ENCODE results near the gene NUDCD3. TPM values are rescaled to one million over a fixed set of nuclear protein-coding genes. Genes with fewer than 3 reads are reported as not detected.
"Not testable (repeated sequence)": the region's sequence is repeated elsewhere in the genome, so short reads cannot be mapped to it uniquely, and the experiment has no call there.

NUDCD3 gene
- total RNA-seq, 1 experiment from 2014 or later: 71.9 TPM

- Histone ChIP-seq H3K9me3 (ENCODE audit: control insufficient read depth, low read depth, low read length) (no peaks in the 10 kb centered on the region), H2AK5ac (ENCODE audit: insufficient read length, low read length) (no peak overlapping the region), H3T11ph (ENCODE audit: low read length) (no peak overlapping the region), H3K79me2 (ENCODE audit: insufficient read depth, low read length) (no peaks in the 10 kb centered on the region), H2AFZ (ENCODE audit: low read length) (no peak overlapping the region), H3K4ac (ENCODE audit: low read depth, low read length) (no peak overlapping the region), H3K14ac (ENCODE audit: insufficient read depth, low read length) (no peak overlapping the region), H3K27ac (ENCODE audit: insufficient read length, low read depth, low read length) (no peak overlapping the region), H4K91ac (ENCODE audit: insufficient read length, low read depth, low read length) (no peak overlapping the region), H4K20me1 (ENCODE audit: control insufficient read depth, insufficient read depth, insufficient read length) (no peaks in the 10 kb centered on the region), H2BK120ac (ENCODE audit: low read depth, low read length, poor library complexity, severe bottlenecking) (no peak overlapping the region), H2BK20ac (ENCODE audit: low read depth, low read length, poor library complexity, severe bottlenecking) (no peak overlapping the region), H3K9ac (ENCODE audit: extremely low read depth, insufficient read length, low read length) (no peak overlapping the region), H3K23me2 (ENCODE audit: insufficient read length, low read depth, low read length, poor library complexity, severe bottlenecking) (no peaks in the 10 kb centered on the region), H2BK15ac (ENCODE audit: low read depth, low read length) (no peak overlapping the region), H4K5ac (ENCODE audit: insufficient read length, low read depth, low read length) (no peak overlapping the region), H3K56ac (ENCODE audit: insufficient read length, low read depth, low read length) (no peak overlapping the region), H2BK12ac (ENCODE audit: insufficient read length, low read depth, low read length) (no peak overlapping the region), H3K18ac (ENCODE audit: insufficient read length, low read depth, low read length) (no peak overlapping the region), H3K27me3 (ENCODE audit: insufficient read depth, low read length) (no peaks in the 10 kb centered on the region), H2BK5ac (ENCODE audit: insufficient read length, low read length) (no peak overlapping the region), H3K4me1 (ENCODE audit: insufficient read depth, low read length) (no peaks in the 10 kb centered on the region), H3K4me2 (ENCODE audit: insufficient read depth, insufficient read length, low read length) (no peak overlapping the region), H3K79me1 (ENCODE audit: insufficient read depth, low read depth, low read length, poor library complexity, severe bottlenecking) (no peaks in the 10 kb centered on the region), H3K23ac (ENCODE audit: insufficient read length, low read depth, low read length) (no peak overlapping the region), H4K8ac (replicated peaks; ENCODE audit: insufficient read length, low read depth, low read length) (no peak overlapping the region)
- Mint-ChIP-seq H3K9me3 (peaks cover 16 to 19% of the 10 kb centered on the region in 2 experiments), H3K4me3 (no peak overlapping the region), H3K4me1 (no peaks in the 10 kb centered on the region), H3K36me3 (ENCODE audit: insufficient read depth in 1 of 3, low read depth in 3 of 3) (peaks cover 0 to 5% (median 3%) of the 10 kb centered on the region in 3 experiments; a peak in 3 of 7 replicates), H3K27me3 (ENCODE audit: low read depth) (peaks cover 14% of the 10 kb centered on the region), H3K27ac (no peak overlapping the region)
- no peak for DNase-seq
- no CpG with 5 or more reads among the region's 2 CpGs for WGBS (ENCODE audit: extremely low coverage, insufficient read length, low lambda C conversion rate)
- TF ChIP-seq, protein P1, sequence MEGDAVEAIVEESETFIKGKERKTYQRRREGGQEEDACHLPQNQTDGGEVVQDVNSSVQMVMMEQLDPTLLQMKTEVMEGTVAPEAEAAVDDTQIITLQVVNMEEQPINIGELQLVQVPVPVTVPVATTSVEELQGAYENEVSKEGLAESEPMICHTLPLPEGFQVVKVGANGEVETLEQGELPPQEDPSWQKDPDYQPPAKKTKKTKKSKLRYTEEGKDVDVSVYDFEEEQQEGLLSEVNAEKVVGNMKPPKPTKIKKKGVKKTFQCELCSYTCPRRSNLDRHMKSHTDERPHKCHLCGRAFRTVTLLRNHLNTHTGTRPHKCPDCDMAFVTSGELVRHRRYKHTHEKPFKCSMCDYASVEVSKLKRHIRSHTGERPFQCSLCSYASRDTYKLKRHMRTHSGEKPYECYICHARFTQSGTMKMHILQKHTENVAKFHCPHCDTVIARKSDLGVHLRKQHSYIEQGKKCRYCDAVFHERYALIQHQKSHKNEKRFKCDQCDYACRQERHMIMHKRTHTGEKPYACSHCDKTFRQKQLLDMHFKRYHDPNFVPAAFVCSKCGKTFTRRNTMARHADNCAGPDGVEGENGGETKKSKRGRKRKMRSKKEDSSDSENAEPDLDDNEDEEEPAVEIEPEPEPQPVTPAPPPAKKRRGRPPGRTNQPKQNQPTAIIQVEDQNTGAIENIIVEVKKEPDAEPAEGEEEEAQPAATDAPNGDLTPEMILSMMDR (conservative IDR thresholded peaks at IDR 0.05): no peak
Measured at GRCh38 chr7:44508328-44509030, 18.0 kb upstream of the NUDCD3 start.

DNA sequence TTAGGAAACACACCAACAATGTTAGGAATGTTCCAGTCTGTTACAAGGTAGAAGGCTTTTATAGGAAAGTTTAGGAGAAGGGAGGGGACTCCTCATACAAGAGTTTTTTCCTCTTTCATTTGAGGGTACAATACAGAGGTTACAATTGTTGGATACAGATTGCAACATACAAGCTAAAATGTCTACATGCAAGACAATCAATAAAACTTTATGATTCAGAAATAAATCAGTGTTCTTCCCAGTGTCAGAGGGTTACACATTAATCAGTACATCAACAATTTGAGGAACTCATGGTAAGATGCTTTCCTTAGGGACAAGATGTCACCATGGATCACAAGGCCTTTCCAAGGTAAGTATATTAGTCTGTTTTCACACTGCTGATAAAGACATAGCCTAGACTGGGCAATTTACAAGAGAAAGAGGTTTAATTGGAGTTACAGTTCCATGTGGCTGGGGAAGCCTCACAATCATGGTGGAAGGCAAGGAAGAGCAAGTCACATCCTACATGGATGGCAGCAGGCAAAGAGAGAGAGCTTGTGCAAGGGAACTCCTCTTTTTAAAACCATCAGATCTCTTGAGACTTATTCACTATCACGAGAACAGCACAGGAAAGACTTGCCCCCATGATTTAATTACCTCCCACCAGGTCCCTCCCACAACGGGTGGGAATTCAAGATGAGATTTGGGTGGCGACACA lies 16.3 kb upstream of the NUDCD3 start:
- not testable (repeated sequence) for H2BK5ac ChIP-seq (ENCODE audit: insufficient read length, low read length); H3T11ph ChIP-seq (ENCODE audit: low read length); H3K27ac Mint-ChIP-seq; H3K18ac ChIP-seq (ENCODE audit: insufficient read length, low read depth, low read length); H3K9me3 ChIP-seq (ENCODE audit: control insufficient read depth, low read depth, low read length); H3K79me2 ChIP-seq (ENCODE audit: insufficient read depth, low read length); H3K56ac ChIP-seq (ENCODE audit: insufficient read length, low read depth, low read length); H3K79me1 ChIP-seq (ENCODE audit: insufficient read depth, low read depth, low read length, poor library complexity, severe bottlenecking); H2BK20ac ChIP-seq (ENCODE audit: low read depth, low read length, poor library complexity, severe bottlenecking); H3K14ac ChIP-seq (ENCODE audit: insufficient read depth, low read length); H3K4ac ChIP-seq (ENCODE audit: low read depth, low read length); H3K9ac ChIP-seq (ENCODE audit: extremely low read depth, insufficient read length, low read length); H3K4me3 Mint-ChIP-seq; H2BK120ac ChIP-seq (ENCODE audit: low read depth, low read length, poor library complexity, severe bottlenecking); H3K4me1 ChIP-seq (ENCODE audit: insufficient read depth, low read length); DNase-seq; H2BK12ac ChIP-seq (ENCODE audit: insufficient read length, low read depth, low read length); H2AK5ac ChIP-seq (ENCODE audit: insufficient read length, low read length); H4K8ac ChIP-seq (replicated peaks; ENCODE audit: insufficient read length, low read depth, low read length); H3K4me2 ChIP-seq (ENCODE audit: insufficient read depth, insufficient read length, low read length); H3K27ac ChIP-seq (ENCODE audit: insufficient read length, low read depth, low read length); H3K27me3 ChIP-seq (ENCODE audit: insufficient read depth, low read length); H3K23me2 ChIP-seq (ENCODE audit: insufficient read length, low read depth, low read length, poor library complexity, severe bottlenecking); H3K4me1 Mint-ChIP-seq; H4K20me1 ChIP-seq (ENCODE audit: control insufficient read depth, insufficient read depth, insufficient read length); H3K36me3 Mint-ChIP-seq (ENCODE audit: insufficient read depth in 1 of 3, low read depth in 3 of 3); H2AFZ ChIP-seq (ENCODE audit: low read length); H3K23ac ChIP-seq (ENCODE audit: insufficient read length, low read depth, low read length); H4K5ac ChIP-seq (ENCODE audit: insufficient read length, low read depth, low read length); H4K91ac ChIP-seq (ENCODE audit: insufficient read length, low read depth, low read length); H2BK15ac ChIP-seq (ENCODE audit: low read depth, low read length)
- Mint-ChIP-seq H3K9me3 (peaks cover 16 to 19% of the 10 kb centered on the region in 2 experiments), H3K27me3 (ENCODE audit: low read depth) (peaks cover 23% of the 10 kb centered on the region)
- WGBS (ENCODE audit: extremely low coverage, insufficient read length, low lambda C conversion rate): no CpG with 5 or more reads among the region's 3 CpGs

All from H9 (cell line).